Measurements from ENCODE around the gene GNLY. TPM values are rescaled to one million over a fixed set of nuclear protein-coding genes. Genes with fewer than 3 reads are reported as not detected.

The GNLY gene
- total RNA-seq, 6 donors from 2014 or later = 12.2 to 24.7 (median 21.0) TPM

GRCh38 chr2:85678377-85678776, 15.8 kb upstream of the GNLY start:
- Histone ChIP-seq H3K4me3 (no peak overlapping the region), H3K36me3 (no peaks in the 10 kb centered on the region), H3K27ac (peak overlapping the region; percentile 57 to 82 (median 76)), H3K4me1 (peaks cover 30 to 62% (median 42%) of the 10 kb centered on the region in 4 donors), H3K27me3 (no peaks in the 10 kb centered on the region), H3K9me3 (no peaks in the 10 kb centered on the region)
- peak in 1 of 2 donors; percentile 68 for DNase-seq
- WGBS, 2 donors = 61% methylated on average over 3 of the region's 3 CpGs
- TF ChIP-seq POLR2A (IDR thresholded peaks at IDR 0.05) (peak in 1 of 4 donors; percentile 20), POLR2AphosphoS5 (IDR thresholded peaks at IDR 0.05) (no peak)
- peak; percentile 20 to 41 for ATAC-seq (ENCODE audit: low FRiP score in 2 of 2)

GRCh38 chr2:85678794-85679672, 15.1 kb upstream of the GNLY start:
- TF ChIP-seq EP300 (IDR thresholded peaks at IDR 0.05) (peak in 2 of 4 donors; percentile 58 to 78), POLR2AphosphoS5 (IDR thresholded peaks at IDR 0.05) (peak in 1 of 2 donors; percentile 72), CTCF (IDR thresholded peaks at IDR 0.05) (peak; percentile 98 to 99 (median 99)), POLR2A (IDR thresholded peaks at IDR 0.05) (peak in 1 of 4 donors; percentile 8)
- no peaks in the 10 kb centered on the region for H3K36me3 ChIP-seq
- H3K4me1 ChIP-seq = peaks cover 29 to 57% (median 39%) of the 10 kb centered on the region in 4 donors
- ATAC-seq (ENCODE audit: low FRiP score in 2 of 2) (peak; percentile 94 to 96), DNase-seq (peak; percentile 91 to 97)
- peak overlapping the region in 1 of 4 donors; percentile 11 for H3K4me3 ChIP-seq
- peak overlapping the region; percentile 57 to 82 (median 76) for H3K27ac ChIP-seq
- no peaks in the 10 kb centered on the region for H3K9me3 ChIP-seq
- WGBS, 2 donors = 19 to 33% methylated on average over 12 to 25 of the region's 25 CpGs
- H3K27me3 ChIP-seq = no peaks in the 10 kb centered on the region

- 72 to 86% methylated on average over 2 of the region's 2 CpGs for WGBS, 2 donors
- Histone ChIP-seq H3K4me3 (no peak overlapping the region), H3K4me1 (peaks cover 25 to 56% (median 32%) of the 10 kb centered on the region in 4 donors), H3K9me3 (no peaks in the 10 kb centered on the region), H3K27ac (peak overlapping the region in 2 of 4 donors; percentile 74 to 82), H3K27me3 (no peaks in the 10 kb centered on the region), H3K36me3 (no peaks in the 10 kb centered on the region)
- no peak for TF ChIP-seq CTCF (IDR thresholded peaks at IDR 0.05)
- TF ChIP-seq POLR2A (IDR thresholded peaks at IDR 0.05) = no peak
- no peak for TF ChIP-seq POLR2AphosphoS5 (IDR thresholded peaks at IDR 0.05)
- TF ChIP-seq EP300 (IDR thresholded peaks at IDR 0.05) = no peak
- no peak for ATAC-seq (ENCODE audit: low FRiP score in 2 of 2)
- no peak for DNase-seq
Observed at GRCh38 chr2:85680707-85681371, 13.3 kb upstream of the GNLY start.

- peak in 1 of 2 donors; percentile 57 for DNase-seq
- no peaks in the 10 kb centered on the region for H3K36me3 ChIP-seq
- peaks cover 25 to 54% (median 32%) of the 10 kb centered on the region in 4 donors for H3K4me1 ChIP-seq
- peak overlapping the region in 3 of 4 donors; percentile 11 to 74 (median 55) for H3K27ac ChIP-seq
- no peak overlapping the region for H3K4me3 ChIP-seq
- WGBS, 2 donors = 81% methylated on average over 5 of the region's 5 CpGs
- no peak for TF ChIP-seq EP300 (IDR thresholded peaks at IDR 0.05)
- TF ChIP-seq POLR2AphosphoS5 (IDR thresholded peaks at IDR 0.05) = peak in 1 of 2 donors; percentile 13
- H3K27me3 ChIP-seq = no peaks in the 10 kb centered on the region
- H3K9me3 ChIP-seq = no peaks in the 10 kb centered on the region
- ATAC-seq (ENCODE audit: low FRiP score in 2 of 2) = no peak
Observed at GRCh38 chr2:85681372-85681763, 12.8 kb upstream of the GNLY start.

GRCh38 chr2:85681776-85682175, 12.4 kb upstream of the GNLY start:
- 92 to 96% methylated on average over 1 of the region's 1 CpG for WGBS, 2 donors
- Histone ChIP-seq H3K27me3 (no peaks in the 10 kb centered on the region), H3K9me3 (no peaks in the 10 kb centered on the region), H3K36me3 (no peaks in the 10 kb centered on the region), H3K4me3 (no peak overlapping the region), H3K27ac (peak overlapping the region in 3 of 4 donors; percentile 11 to 74 (median 55)), H3K4me1 (peaks cover 25 to 50% (median 32%) of the 10 kb centered on the region in 4 donors)
- no peak for ATAC-seq (ENCODE audit: low FRiP score in 2 of 2)
- DNase-seq = no peak
- TF ChIP-seq POLR2A (IDR thresholded peaks at IDR 0.05) (no peak), CTCF (IDR thresholded peaks at IDR 0.05) (no peak), POLR2AphosphoS5 (IDR thresholded peaks at IDR 0.05) (no peak), EP300 (IDR thresholded peaks at IDR 0.05) (no peak)

Measured in upper lobe of left lung (tissue), 6 donors.